Suppressor macrophage (primary cell): ENCODE measurements around the gene NABP1.
A peak's percentile ranks its signal among the peaks of the same experiment; 100 is the strongest.

Source experiments
- DNase-seq, 4 experiments: peaks; one replicate each; pipeline ENCODE4 v3.0.0-alpha.2; 2020 to 2022

NABP1 gene

DNA sequence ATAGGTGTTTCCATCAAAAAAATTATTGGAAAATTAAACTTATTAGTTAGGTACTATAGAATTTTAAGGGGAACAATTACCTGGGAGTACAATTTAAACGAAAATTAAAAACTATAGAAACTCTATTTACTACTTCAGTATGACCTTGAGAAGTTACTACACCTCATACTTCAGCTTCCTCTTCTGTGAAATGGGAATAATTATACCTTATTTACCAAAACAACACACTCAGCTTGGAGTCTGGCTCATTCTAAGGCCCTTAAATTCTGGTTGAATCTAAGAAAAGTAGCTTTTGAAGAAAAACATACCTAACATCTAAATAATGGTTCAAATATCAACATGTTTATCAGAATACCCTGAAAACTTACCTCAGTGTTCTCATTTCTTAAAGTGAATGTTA, 2.7 kb downstream of the NABP1 start:
- DNase-seq = peak in 2 of 4 experiments; percentile 35 to 40

DNA sequence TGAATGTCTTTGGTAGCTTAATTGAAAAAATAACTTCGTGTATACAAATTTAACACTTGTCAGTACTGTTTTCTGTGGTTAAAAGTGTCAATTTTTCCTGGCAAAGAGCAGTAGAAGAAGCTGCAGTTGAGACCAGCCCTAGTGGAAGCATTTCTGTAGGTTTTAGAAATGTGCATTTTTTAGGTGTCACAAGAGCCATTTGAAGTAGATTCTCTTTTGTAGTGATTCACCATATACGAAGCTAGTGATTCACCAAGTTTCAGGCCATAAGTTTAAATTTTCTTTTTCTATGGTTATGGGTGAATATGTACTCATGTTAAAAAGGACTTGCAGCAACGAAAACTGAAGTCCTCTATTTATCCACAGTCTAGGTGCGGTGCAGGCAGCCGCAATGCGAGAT, 4.2 kb downstream of the NABP1 start:
- no peak for DNase-seq

GRCh38 chr2:191686066-191686465, 8.1 kb downstream of the NABP1 start:
- DNase-seq = no peak

DNA sequence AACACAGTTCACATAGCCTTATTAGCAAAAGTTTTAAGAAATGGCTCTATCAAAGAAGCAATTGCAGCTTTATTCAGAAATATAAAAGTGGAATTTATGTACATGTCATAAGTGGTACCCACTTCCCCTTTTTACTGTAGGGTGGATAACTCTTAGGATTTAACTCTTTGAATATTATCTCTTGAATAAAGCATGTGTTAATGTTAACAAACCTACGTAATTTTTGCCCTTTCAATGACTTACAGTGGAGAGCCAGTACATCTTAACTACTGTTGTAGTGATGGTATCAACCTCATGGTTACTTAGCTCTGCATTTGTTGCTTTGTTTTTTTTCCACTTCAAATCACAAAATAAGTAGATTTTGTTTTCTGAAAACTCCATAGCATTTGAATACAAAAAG, 8.8 kb downstream of the NABP1 start:
- peak in 2 of 4 experiments; percentile 39 to 49 for DNase-seq

- DNase-seq = peak in 1 of 4 experiments; percentile 21
These were observed 9.9 kb downstream of the NABP1 start for GRCh38 chr2:191687867-191688266.

GRCh38 chr2:191688934-191689695, 11.2 kb downstream of the NABP1 start:
- DNase-seq = no peak

DNA sequence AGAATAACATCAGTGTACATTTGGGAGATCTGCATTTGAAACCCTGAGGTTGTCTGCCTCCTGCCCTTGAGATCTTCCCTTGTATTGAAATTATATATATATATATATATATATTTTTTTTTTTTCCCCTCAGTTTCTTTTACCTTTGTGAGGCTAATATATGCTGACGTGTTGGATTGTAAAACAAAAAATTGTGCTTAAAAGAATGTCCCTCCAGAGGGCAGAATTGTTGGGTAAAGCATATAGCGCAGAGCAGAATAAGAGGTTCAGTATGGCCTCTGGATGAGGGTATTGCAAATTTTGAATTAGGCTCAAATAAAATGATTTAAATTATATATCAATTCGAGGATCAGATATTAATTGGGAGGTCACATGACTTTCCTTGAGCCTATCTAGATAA, 12.4 kb downstream of the NABP1 start:
- peak in 1 of 4 experiments; percentile 32 for DNase-seq

- peak; percentile 66 to 80 (median 74) for DNase-seq
These were observed 13.2 kb downstream of the NABP1 start for GRCh38 chr2:191691016-191691735.

- DNase-seq = peak in 1 of 4 experiments; percentile 51
These were observed 14.0 kb downstream of the NABP1 start for GRCh38 chr2:191691898-191692297.

- peak in 1 of 4 experiments; percentile 28 for DNase-seq
These were observed 14.7 kb downstream of the NABP1 start for GRCh38 chr2:191692502-191693115.

- DNase-seq = peak in 1 of 4 experiments; percentile 43
These were observed 15.2 kb downstream of the NABP1 start for GRCh38 chr2:191693166-191693565.

DNA sequence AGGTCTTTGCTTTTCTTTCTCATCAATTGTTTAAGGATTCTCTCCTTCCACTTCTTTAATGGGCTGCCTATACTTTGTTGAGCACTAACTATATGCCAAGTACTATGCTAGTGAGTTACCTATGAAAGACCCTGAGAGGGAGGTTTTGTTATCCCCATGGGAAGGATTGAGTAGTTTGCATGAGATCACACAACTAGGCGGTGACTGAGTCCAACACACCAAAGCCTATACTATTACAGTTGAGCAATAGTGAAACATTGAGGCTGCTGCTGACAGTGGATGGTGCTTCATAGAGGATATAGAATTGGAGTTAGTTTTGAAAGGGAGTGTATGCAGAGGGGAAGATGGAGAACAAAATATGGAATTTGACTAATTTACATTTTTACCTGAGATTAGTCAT, 15.8 kb downstream of the NABP1 start:
- peak in 2 of 4 experiments; percentile 41 to 47 for DNase-seq

DNA sequence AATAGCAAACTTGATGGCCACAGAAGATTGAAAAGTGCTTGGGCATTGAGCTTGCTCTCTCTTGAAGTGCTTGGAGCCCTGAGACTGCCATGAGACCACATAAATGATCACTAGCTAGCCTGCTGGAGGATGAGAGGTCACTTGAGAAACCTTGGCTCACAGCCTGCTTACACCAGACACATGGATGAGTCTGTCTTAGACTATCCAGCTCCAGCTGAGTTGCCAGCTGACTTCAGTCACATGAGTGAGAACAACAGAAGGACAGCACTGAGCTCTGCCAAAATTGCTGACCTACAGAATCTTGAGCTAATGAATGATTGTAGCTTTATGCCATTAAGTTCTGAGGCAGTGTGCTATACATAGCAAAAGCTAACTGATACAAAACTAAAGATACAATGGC, 18.1 kb downstream of the NABP1 start:
- peak; percentile 74 to 88 (median 78) for DNase-seq

- DNase-seq = peak in 1 of 4 experiments; percentile 26
These were observed 19.0 kb downstream of the NABP1 start for GRCh38 chr2:191696966-191697365.

GRCh38 chr2:191697870-191698269, 19.9 kb downstream of the NABP1 start:
- peak in 2 of 4 experiments; percentile 40 to 41 for DNase-seq

- DNase-seq = peak in 3 of 4 experiments; percentile 25 to 63 (median 61)
These were observed 21.5 kb downstream of the NABP1 start for GRCh38 chr2:191699341-191699945.

DNA sequence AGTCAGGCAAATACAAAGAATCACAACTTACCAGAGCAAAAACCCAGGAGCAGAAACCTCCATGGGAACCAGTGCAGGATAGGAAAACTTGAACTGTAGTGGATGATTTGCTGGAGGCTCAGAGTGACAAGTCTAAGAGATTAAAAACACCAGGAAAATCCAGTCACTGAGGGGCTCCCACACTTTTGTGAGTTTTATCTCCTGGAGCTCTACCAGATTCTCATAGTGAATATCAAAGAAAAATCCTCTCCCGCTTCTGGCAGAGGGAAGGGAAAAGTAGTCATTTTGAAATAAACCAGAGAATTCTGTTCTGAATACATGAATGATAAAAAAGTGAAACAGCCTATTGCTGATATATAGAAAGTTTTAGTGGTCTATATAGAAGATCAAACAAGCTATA, 23.1 kb downstream of the NABP1 start:
- no peak for DNase-seq

- no peak for DNase-seq
These were observed 23.8 kb downstream of the NABP1 start for GRCh38 chr2:191701696-191702095.

DNA sequence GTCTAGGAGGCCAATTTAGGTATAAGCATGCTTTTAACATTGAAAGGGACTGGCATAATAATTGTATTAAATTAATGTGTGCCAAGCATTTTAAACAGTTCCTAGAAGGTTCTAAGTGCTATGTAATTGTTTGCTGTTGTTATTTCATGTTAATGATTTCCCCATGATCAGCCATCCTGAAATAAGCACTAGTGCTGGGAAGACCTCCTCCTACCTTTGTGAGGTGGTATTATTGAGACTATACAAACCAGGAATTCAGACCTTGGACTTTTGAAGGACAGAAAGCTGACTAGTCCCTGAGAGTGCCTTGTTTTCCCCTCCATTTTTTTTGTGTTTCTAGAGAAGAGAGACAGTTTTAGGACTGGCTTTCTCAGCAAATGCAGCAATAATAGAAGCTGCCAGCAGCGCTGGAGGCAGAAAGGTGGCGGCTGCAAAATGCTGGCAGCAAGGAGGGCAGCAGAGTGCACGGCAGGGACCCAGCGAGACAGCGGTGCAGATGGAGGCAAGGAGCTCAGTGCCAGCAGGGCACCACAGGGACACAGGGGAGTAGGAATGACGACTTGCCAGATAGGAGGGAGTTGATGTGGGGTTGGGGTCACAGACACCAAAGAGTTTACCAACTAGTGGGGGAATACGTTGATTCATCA, 25.3 kb downstream of the NABP1 start:
- no peak for DNase-seq

GRCh38 chr2:191705084-191705483, 27.1 kb downstream of the NABP1 start:
- no peak for DNase-seq

DNA sequence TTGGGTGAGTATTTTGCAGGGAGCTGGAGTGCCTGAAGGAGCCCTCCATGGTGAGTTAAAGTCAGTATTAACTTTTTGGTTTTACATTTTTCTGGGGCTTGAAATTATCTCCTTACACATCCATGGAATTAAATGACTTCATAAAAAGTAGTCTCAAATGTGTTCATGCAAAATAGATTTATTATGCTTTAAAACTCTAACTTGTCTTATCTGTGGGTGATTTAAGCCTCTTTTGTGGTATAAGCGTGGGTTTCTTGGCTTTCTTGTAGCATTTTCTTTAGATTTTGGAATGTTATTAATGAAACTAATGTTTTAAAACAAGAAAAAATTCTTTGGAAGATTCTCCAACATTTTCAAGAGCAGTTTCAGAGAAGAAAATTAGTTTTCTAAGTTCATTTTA, 27.8 kb downstream of the NABP1 start:
- DNase-seq = no peak

DNA sequence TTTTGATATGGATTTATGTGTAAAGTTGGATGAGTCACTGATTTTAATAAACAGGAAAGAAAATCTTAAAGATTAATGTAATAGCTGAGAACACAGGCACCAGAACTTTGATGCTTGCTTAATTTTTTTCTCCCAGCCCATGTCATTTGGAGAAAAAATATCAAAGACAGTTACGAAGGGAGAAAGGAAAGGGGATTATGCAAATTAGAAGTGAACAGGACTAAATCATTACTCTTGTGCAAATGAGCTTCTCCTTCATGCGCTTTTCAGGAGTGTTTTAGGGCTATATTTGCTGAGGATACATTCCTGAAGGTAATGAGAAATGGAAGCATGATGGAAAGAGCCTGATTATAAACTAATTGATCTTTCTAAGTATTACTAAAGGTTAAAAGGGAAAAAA, 28.9 kb downstream of the NABP1 start:
- DNase-seq = no peak
